Measurements from ENCODE around the gene MYO7A.
"Not testable (repeated sequence)": the region's sequence is repeated elsewhere in the genome, so short reads cannot be mapped to it uniquely, and the experiment has no call there.

Gene MYO7A

DNA sequence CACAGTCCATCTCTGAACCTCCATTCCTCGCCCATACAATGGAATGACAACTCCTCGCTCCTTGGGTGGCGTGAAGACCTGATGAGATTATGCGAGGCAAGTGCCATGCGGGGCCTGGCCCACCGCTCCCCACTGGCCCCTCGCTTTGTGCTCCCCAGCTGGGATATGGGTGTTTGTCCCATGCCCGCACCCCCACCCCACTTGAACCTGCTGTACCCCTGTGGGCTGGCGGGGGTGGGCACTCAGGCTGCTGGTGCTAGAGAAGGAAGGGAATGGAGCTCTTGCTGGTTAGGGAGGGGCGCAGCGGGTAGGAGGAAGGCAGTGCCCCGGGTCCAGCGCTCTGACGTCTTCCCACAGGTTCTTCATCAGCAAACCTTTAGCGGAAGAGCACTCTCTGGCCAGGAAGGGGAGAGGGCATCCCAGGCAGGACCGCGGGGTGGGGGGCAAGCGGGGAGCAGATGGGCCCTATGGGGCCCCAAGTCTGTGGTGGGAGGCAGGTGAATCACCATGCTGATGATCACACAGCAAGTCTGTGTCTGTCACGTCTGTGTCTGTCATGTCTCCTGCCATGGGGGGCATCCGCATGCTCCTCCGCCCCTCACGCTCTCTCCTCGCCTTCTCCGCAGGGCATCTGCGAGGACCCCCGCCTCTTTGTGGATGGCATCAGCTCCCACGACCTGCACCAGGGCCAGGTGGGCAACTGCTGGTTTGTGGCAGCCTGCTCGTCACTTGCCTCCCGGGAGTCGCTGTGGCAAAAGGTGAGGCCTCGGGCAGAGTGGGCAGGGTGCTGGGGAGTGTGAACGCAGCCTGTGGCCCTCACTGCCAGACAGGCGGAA, 34.8 kb upstream of the MYO7A start:
- DNase-seq (ENCODE audit: low read depth in 2 of 3, low spot score in 1 of 3): no peak

DNA sequence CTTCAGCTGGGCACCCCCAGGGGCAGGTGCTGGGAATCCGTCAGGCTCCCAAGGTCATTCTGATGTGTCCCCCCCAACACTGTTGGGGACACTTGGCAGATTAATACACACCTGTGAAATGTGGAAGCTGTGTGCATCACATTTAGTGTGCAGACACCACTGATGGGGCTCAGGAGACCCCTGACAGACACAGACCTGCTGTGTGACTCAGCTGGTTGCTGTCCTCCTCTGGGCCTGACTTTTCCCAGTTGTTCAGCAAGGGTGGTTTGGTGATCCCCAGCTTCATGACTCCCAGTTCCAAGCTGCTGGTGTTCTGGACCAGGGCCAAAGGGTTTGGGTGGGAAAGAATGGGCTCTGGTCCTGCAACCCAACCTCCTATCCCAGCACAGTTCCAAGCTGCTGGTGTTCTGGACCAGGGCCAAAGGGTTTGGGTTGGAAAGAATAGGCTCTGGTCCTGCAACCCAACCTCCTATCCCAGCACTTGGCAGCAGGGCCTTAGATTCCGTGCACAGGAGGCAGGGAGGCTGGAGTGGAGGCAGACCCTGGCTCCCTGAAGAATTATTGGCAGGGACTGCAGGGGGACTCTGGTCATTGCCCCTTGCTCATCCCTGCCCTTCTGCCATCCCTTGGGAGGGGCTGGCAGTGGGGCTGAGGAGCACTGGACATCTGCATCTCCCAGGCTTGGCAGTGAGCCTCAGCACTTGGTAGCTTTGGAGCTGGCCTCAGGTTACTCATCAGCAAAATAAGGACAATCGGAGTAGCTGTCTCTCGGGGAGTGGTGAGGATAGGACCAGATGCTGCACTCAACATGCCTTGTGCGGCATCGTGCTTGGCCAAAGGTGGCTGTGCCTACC, 33.8 kb upstream of the MYO7A start:
- no peak for DNase-seq (ENCODE audit: low read depth in 2 of 3, low spot score in 1 of 3)

DNA sequence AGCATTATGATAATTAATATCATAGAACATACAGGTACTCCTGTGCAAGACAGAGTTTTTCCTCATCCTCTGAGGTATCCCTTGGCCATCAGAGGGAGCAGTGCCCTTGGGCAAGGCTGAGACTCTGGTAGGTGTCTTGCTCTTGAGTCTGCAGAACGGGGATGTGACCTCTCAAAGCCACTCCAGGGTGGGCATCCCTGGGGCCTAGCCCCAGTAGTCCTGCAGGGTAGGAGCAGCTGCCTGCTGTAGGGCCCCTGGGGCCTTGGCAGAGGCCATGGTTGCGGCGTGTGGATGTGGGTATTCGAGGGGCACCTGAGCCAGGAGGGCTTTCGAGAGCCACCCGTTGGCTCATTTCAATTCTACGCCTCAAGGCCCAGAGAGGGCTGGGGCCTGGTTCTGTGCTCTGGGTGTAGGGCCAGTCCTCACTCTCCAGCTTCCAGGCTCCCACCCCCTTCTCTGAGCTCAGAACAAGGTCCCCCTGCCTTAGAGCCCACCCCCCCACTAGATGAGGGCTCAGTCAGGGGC, 33.1 kb upstream of the MYO7A start:
- DNase-seq (ENCODE audit: low read depth in 2 of 3, low spot score in 1 of 3): no peak

DNA sequence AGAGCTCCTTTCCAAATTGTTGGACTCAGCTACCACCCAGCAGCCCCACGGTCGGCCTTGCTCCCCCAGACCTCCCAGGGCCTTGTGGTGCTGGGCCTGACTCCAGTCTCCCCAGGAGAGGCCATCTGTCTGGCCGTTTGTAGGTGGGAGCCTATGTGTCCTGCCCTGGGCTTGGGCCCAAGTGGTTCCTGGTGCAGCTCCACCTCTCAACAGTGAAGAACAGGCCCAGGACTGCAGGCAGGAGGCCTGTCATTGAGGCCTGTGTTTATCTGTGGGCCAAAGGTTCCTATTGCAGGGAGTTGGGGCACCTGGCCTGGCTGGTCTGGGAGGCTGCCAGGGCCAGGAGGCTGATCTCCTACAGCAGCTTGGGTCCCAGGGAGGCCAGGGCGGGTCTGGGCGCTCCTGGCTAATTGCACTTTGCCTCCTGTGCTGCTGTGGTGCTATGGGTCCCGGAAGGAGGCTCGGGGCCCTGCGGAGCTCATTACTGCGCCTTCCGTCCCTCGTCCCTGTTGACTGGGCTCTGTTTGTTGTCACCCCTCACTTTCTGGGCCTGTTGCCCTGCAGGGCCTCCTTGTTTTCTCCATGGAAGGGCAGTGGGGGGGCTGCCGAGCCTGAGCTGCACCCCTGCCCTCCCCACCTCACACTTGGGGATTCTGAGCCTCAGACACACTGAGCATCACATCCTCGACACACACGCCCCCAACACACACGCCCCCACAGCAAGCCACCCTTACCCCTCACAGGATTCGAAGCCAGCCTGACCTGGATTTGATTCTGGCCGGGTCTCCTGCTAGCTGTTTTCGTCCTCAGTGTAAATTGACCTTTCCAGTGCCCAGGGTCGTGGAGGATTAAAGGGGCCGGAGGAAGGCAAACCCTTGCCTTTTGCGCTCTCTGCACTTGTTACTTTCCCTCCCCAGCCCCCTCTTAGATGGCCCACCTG, 32.2 kb upstream of the MYO7A start:
- DNase-seq (ENCODE audit: low read depth in 2 of 3, low spot score in 1 of 3): no peak

DNA sequence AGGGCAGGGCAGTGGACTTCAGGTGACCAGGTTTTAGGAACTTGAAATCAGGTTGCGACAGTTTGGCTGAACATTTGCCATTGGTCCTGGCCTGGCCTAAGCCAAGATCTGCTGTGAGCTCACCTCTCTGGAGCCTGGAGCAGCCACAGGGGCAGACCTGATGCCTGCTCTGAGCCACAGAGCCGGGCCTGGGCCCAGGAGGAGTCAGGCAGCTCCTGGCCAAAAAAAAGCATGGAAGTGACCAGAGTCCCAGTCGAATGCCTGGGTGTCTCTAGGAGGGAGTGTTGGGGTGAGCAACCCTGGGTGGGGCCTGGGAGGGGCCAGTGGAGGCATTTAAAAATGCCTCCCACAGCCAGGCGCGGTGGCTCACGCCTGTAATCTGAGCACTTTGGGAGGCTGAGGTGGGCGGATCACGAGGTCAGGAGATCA, 31.4 kb upstream of the MYO7A start:
- DNase-seq (ENCODE audit: low read depth in 2 of 3, low spot score in 1 of 3): no peak

DNA sequence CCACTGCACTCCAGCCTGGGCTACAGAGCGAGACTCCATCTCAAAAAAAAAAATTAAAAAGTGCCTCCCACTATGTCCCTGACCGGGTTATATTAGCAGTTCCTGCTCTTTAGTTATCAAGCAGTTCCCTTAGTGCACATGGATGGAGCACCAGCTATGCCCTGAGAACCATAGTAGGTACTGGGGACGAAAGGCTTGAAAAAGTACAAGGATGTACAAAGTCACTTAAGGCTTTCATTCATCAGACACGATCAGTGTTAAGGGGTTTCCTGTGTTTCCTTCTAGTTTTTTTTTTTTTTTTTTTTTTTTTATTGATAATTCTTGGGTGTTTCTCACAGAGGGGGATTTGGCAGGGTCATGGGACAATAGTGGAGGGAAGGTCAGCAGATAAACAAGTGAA, 30.9 kb upstream of the MYO7A start:
- DNase-seq (ENCODE audit: low read depth in 2 of 3, low spot score in 1 of 3): not testable (repeated sequence)

DNA sequence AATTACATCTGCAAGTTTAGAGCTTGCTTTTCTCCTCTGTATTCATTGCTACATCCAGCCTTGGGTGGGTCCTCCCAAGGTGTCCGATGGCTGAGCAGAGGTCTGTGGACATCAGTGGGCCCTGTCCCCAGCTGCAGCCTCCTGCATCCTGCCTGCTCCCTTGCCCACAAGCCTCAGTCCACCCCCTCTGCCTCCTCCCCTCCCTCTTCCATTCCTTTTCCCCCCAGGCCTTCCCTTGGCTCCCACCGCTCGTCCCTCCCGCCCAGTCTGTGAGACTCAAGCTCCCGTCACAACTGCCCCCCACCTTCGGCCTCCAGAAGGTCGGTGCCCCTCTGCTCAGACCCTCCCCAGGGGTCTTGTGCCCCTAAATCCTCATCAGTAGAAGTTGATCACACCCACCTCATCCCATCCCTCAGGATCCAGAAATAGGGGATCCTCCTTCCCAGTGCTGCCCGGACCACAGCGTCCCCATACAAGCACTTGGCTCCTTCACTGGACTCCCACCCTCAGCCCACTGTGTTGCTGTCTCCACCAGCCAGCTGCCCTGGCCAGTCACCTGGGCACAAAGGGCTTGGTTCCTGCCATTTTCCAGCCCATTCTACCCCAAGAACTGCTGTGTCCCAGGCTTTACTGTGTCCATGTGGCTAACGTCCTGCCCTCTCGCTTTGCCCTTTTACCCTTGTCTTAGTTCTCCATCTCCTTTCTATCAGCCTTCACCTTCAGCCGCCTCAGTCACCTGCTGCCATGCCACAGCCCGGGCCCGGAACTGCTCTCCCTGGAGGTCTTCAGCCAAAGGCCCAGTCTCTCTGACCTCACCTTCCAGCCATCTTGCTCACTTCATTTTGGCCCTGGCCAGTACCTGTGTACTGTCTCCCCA, 27.6 kb upstream of the MYO7A start:
- DNase-seq (ENCODE audit: low read depth in 2 of 3, low spot score in 1 of 3): no peak

DNA sequence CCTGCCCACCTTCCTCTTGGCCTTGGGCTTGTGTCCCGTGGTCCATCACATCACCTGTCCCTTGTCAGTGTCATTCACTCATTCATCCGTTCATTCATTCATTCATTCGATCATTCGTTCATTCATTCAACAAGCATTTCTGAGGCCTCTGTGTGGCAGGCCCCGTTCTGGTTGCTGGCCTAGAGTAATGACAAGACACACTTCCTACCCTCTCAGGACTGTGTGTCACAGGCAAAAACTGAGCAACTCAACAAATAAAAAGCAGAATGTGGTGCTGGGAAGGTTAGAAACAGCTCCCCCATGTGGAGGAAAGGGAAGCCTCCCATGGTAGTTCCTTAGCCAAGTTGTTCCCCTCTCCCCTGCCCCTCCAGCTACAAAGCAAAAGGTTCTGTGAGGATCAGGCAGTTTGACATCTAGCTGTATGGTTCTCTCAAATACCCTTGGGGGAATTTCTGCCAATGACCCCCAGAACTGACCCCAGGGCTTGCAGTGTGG, 27.0 kb upstream of the MYO7A start:
- DNase-seq (ENCODE audit: low read depth in 2 of 3, low spot score in 1 of 3): no peak

DNA sequence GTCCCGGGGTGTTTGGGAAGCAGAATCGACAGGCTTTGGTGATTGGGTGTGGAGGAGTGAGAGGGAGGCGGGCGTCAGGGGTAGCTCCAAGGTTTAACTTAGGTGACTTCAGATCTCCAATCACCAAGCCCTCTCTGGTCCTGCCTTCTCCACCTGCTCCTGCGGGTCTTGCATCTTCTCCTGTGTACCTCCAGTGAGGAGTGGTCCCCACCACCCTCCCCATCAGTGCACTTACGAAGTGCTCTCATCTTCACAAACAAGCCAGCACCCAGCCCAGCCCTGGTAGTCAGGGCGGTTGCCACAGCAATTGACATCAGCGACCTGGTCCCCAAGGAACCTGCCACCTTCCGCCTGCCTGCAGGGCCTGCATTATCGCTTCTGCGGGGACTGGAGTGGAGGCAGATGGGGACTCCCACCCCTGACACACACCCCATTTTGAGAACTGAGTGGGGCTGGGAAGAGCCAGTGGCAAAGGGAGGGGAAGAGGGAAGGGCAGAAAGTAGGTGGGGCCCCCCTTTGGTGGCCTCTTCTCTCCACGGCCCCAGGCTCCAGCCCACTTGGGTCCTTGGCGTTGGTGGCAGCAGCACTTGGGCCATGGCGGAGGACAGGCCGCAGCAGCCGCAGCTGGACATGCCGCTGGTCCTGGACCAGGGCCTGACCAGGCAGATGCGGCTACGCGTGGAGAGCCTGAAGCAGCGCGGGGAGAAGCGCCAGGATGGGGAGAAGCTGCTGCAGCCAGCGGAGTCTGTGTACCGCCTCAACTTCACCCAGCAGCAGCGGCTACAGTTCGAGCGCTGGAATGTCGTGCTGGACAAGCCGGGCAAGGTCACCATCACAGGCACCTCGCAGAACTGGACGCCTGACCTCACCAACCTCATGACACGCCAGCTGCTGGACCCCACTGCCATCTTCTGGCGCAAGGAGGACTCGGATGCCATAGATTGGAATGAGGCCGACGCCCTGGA, 25.5 kb upstream of the MYO7A start, which contains the start of gene OMP:
OMP (plus strand) TSS at position 595 of the 965 bp plus-strand sequence; CDS start at position 595, 0 bp downstream.
- no peak for DNase-seq (ENCODE audit: low read depth in 2 of 3, low spot score in 1 of 3)

DNA sequence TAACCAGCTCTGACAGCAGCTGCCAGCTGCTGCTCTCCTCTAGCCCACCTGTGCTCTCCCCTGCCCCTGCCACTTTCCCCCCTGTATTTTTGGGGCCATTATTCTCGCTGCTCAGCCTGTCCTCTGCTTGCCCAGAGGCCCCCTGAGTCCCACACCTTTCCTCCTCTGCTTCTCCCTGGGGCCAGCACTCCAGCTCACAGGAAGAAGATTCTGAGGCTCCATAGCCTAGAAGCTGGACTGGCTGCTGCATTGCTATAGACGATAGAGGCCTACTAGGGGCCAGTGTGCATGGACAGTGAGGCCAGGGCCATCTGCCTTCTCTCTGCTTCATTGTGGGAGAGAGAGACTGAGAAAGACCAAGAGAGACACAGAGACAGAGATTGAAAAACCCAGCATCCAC, 24.7 kb upstream of the MYO7A start:
- DNase-seq (ENCODE audit: low read depth in 2 of 3, low spot score in 1 of 3): no peak

DNA sequence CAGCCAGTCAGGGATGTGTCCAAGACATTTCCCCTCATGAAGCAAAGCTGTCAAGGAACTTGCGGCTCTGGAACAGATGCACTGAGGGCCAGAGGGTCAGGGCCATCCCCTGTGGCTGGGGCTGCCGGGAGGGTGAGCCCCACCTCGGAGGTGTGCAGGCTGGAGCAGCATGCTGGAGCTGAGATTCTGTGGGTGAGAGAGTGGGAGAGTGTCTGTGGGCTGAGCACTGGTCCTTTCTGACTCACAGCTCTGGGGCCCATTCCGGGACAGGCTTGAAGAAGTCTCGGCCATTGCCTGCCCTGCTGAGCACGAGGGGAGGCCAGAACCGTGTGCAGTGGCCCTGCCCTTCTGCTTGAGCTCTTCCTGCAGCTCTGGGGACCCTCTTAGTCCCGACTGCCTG, 23.3 kb upstream of the MYO7A start:
- no peak for DNase-seq (ENCODE audit: low read depth in 2 of 3, low spot score in 1 of 3)

DNA sequence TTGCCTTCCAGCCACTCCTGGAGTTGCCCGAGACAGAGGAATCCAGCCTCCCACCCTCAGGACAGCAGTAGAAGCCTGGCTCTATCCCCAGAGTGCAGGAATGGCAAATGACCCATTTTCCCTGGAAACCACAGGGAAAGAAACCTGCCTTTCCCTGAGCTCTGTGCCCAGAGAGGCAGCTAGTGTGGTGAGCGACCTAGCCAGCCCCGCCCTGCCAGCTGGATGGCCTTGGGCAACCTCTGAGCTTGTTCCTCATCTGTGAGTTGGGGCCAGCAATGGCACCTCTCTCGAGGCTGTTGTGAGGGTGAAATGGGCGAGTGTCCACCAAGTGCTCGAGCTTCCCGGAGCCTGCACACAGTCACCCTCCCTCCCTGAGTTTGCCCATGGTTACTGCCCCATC, 21.7 kb upstream of the MYO7A start:
- no peak for DNase-seq (ENCODE audit: low read depth in 2 of 3, low spot score in 1 of 3)

DNA sequence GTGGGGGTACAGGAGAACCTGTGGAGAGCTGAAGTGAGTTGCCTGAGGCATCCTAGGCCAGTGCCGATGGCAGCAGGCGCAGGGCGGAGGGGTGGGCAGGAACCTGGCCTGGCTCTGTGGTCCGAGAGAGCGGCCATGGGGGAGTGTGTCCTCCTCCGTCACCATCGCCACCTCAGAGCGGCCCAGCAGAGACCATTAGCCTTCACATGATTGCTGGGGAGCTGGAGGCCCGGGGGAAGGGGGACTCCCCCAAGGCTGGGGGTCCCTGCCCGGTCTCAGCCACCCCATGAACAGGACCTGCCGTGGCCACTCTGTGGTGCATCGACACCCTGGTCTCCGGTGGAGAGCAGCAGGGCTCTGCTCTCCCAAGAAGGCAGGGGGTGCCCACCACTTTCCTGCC, 21.3 kb upstream of the MYO7A start:
- no peak for DNase-seq (ENCODE audit: low read depth in 2 of 3, low spot score in 1 of 3)

DNA sequence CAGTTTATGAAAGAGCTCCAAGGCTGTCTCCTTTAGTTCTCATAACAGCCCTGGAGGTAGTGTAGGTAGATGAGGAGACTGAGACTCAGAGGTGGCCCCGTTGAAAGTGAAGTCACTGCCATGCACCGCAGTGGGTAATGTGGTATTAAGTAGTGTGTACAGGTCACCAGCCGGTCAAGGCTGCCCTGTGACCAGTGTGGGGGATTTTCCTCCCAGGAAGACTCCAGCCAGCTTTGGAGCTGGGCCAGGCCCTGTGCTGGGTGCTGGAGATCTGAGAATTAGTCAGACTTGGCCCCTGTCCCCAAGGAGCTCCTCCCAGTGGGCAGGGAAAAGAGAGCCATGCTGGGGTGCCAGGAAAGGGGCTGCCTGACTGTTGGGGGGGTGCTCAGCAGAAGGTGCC, 20.1 kb upstream of the MYO7A start:
- DNase-seq (ENCODE audit: low read depth in 2 of 3, low spot score in 1 of 3): no peak

DNA sequence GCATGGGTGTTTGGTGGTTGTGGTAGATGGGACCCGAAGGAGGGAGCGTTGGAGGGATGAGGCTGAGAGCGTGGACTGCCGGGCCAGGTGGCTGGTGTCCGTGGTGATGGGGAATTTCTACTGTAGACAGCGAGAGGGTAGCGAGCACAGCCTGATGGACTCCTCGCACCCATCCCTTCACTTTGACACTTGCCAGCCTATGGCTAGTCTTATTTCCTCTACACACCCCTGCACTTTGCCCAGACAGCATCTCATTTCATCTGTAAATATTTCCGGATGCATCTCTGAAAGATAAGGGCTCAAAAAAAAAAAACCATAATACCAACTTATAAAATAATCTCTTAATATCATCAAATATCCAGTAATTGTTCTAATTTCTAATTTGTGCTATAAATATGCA, 19.6 kb upstream of the MYO7A start:
- DNase-seq (ENCODE audit: low read depth in 2 of 3, low spot score in 1 of 3): no peak

DNA sequence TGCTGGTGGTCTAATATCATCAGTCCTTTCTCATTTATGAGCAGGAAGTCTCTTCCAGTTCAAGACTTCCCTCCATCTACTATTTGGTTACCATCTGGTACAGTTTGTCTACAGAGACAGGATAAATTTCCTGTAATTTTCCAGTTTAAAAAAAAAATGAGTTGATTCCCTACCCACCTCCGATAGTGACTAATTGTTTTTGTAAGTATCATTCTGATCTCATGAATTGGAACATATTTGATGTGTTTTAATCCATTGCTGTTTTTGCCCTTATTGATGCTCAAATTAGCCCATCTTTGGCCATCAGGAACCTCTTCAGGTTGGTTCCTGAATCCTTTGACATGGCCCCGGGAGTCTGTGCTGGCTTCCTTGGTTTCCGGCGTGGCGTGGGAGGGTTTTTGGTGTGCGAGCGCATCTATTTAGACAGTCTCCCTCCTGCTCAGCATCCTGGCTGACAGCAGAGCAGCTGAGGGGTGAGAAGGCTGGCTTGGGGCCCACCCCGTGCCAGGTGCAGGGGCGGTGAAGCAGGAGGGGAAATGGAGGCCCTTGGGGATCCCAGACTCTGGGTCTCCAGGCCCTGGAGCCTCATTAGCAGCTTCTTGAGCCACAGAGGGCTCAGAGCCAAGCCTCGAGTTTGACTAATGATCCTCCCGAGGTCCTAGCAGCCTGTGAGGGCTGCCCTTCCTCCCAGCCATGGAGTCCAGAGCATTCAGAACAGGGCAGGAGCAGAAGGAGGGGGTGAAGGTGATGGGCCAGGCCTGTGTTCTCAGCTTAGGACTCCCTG, 18.6 kb upstream of the MYO7A start:
- DNase-seq (ENCODE audit: low read depth in 2 of 3, low spot score in 1 of 3): no peak

DNA sequence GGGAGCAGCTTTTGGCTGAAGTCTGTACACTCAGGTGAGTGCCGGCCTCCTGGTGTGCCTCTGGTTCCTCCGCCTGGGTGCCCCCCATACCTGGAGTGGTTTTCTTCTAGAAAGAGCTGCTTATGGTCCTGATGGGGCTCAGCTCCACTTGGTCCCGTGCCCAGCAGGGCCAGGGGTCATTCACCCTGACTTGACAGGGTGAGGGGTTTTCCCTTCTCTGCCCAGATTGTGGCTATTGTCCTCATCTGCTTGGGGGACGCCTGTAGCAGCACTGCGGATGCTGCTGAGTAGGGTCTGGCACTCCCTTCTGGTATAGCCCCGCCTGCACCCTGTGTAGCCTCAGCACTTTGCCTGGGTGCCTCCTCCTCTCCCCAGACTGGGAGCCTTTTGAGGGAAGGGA, 17.2 kb upstream of the MYO7A start:
- DNase-seq (ENCODE audit: low read depth in 2 of 3, low spot score in 1 of 3): no peak

DNA sequence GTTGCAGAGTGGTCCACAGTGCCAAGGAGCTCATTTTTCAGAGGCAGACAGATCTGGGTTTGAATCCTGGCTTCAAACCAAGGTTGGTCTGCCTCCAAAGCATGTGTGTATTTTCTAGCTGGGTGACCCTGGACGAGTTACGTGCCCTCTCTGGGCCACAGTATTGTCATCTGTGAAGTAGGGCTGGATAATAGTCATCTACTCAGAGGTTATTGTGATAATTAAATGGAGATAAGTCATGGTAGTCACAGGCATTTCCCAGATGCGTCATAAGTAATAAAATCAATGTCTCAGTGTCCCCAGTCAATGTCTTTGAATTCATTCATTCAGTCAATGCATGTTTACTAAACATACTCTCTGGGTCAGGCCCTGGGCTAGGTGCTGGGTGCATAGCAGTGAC, 16.8 kb upstream of the MYO7A start:
- no peak for DNase-seq (ENCODE audit: low read depth in 2 of 3, low spot score in 1 of 3)

Data from stimulated activated CD4-positive, alpha-beta T cell treated with anti-CD3 and anti-CD28 coated beads, Interleukin-12 subunit alpha, Interleukin-12 subunit beta, amount 100 ng/mL, for 48 hours (primary cell).